Lower leg skin (tissue), 4 donors: ENCODE data around the gene SORCS2. TPM values are rescaled to one million over a fixed set of nuclear protein-coding genes. Genes with fewer than 3 reads are reported as not detected.
A peak's percentile ranks its signal among the peaks of the same experiment; 100 is the strongest.

Experiments used
- DNase-seq, 2 donors: peaks; one replicate each; pipeline ENCODE4 v3.0.0-alpha.2; 2019; ENCODE audit warnings: low spot score in 2 of 2
- H3K4me3 ChIP-seq: fragments of 200-600 bp; sonication (generic); 2 replicates; pipeline ENCODE4 v1.5.1; 2017; ENCODE audit warnings: mild to moderate bottlenecking, low read depth; ENCODE audit not compliant: poor library complexity, severe bottlenecking
- CTCF ChIP-seq, 3 donors: fragments of 450-650 bp; IDR thresholded peaks; one replicate each; pipeline ENCODE4 v1.5.1; 2016; ENCODE audit warnings: antibody characterized with exemption in 3 of 3, mild to moderate bottlenecking in 3 of 3, moderate library complexity in 2 of 3
- POLR2A ChIP-seq, 2 donors: fragments of 450-650 bp; IDR thresholded peaks; one replicate each; pipeline ENCODE4 v1.6.1; 2016 to 2017; ENCODE audit warnings: antibody characterized with exemption in 2 of 2, mild to moderate bottlenecking in 1 of 2, moderate library complexity in 1 of 2
- WGBS, 2 donors: methylation state at CpG; one replicate each; pipeline ENCODE4 v1.1.5; 2018; 5-methylcytosine and 5-hydroxymethylcytosine counted together
- intact Hi-C: fragments of 100-400 bp; cut with DNase I; formaldehyde crosslinking; loops from one replicate; pipeline ENCODE4 v1.15.0; 2023; ENCODE audit warnings: low total_unique reads
- total RNA-seq, 4 donors: library from RNA; depleted of rRNA; stranded (reverse); fragments of >200 nt; gene quantifications; one replicate each; pipeline ENCODE4 v1.1.0, GENCODE V29; 2016

The SORCS2 gene
- total RNA-seq, 4 donors from 2014 or later = 1.1 to 6.4 (median 1.5) TPM

- DNase-seq = peak in 1 of 2 donors; percentile 77
- H3K4me3 ChIP-seq = no peak overlapping the region
- WGBS, 2 donors = 86 to 96% methylated on average over 13 of the region's 13 CpGs
- intact Hi-C loops = no loop called here
- TF ChIP-seq POLR2A (IDR thresholded peaks at IDR 0.05) (no peak), CTCF (IDR thresholded peaks at IDR 0.05) (no peak)
These were observed 198.0 kb downstream of the SORCS2 start for GRCh38 chr4:7390336-7390735.

- intact Hi-C loops = no loop called here
- no peak overlapping the region for H3K4me3 ChIP-seq
- 83 to 88% methylated on average over 18 of the region's 18 CpGs for WGBS, 2 donors
- TF ChIP-seq POLR2A (IDR thresholded peaks at IDR 0.05) (no peak), CTCF (IDR thresholded peaks at IDR 0.05) (no peak)
- peak in 1 of 2 donors; percentile 75 for DNase-seq
These were observed 198.7 kb downstream of the SORCS2 start for GRCh38 chr4:7390906-7391636.

- intact Hi-C loops = no loop called here
- WGBS, 2 donors = 79 to 82% methylated on average over 18 of the region's 18 CpGs
- no peak overlapping the region for H3K4me3 ChIP-seq
- no peak for TF ChIP-seq POLR2A (IDR thresholded peaks at IDR 0.05)
- TF ChIP-seq CTCF (IDR thresholded peaks at IDR 0.05) = no peak
- DNase-seq = peak in 1 of 2 donors; percentile 72
These were observed 199.5 kb downstream of the SORCS2 start for GRCh38 chr4:7391637-7392437.

GRCh38 chr4:7392438-7393421 is 200.4 kb downstream of the SORCS2 start:
- TF ChIP-seq CTCF (IDR thresholded peaks at IDR 0.05) = no peak
- no peak for TF ChIP-seq POLR2A (IDR thresholded peaks at IDR 0.05)
- intact Hi-C loops = no loop called here
- no peak for DNase-seq
- WGBS, 2 donors = 67 to 69% methylated on average over 29 of the region's 32 CpGs
- no peak overlapping the region for H3K4me3 ChIP-seq
